CD4-positive, alpha-beta T cell treated with Interleukin-2 at 100 ng/mL for 4 hours (primary cell): ENCODE data around the gene RXRA.

Experiments used
- DNase-seq: peaks from one replicate; pipeline ENCODE4 v3.0.0-alpha.2; 2020; ENCODE audit warnings: low spot score

Gene RXRA

GRCh38 chr9:134475011-134475790 lies 148.9 kb downstream of the RXRA start:
- no peak for DNase-seq

GRCh38 chr9:134476272-134476941 lies 150.2 kb downstream of the RXRA start:
- no peak for DNase-seq

DNA sequence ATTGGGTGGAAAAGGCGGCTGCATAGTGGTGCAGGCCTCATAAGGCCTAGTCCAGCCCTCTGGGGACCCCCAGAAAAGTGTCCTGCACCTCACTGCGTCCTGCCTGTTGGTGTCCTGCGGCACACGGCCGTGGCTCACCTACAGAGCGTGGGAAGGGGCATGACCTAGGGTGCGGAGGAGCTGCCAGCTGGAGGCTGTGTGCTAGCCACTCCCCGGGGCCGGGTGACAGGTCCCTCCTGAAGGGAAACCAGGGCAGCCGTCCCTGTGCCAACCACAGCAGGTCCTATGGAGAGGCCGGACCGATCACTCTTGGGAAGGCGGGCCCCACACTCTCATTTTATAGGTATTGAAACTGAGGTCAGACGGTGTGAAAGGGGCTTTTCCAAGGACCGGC lies 150.7 kb downstream of the RXRA start:
- DNase-seq, result no peak

- DNase-seq, result no peak
These were observed 151.2 kb downstream of the RXRA start for GRCh38 chr9:134477342-134477925.

GRCh38 chr9:134477927-134478326 lies 151.7 kb downstream of the RXRA start:
- DNase-seq, result no peak

DNA sequence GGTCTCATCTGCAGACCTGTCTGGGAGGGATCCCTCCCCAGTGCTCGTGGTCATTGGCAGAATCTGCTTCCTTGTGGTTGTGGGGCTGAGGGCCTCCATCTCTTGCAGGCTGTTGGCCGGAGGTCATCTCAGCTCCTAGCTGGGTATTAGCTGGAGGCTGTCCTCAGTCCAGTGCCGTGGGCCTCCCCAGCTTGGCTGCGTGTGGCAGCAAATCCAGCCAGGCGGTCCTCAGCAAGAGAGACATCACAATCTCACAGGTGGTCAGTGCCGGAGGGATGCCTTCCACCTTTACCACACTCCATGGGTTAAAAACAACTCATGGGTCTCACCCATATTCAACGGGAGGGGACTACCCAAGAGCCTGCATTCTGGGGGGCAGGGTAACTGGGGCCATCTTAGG lies 155.5 kb downstream of the RXRA start:
- no peak for DNase-seq

DNA sequence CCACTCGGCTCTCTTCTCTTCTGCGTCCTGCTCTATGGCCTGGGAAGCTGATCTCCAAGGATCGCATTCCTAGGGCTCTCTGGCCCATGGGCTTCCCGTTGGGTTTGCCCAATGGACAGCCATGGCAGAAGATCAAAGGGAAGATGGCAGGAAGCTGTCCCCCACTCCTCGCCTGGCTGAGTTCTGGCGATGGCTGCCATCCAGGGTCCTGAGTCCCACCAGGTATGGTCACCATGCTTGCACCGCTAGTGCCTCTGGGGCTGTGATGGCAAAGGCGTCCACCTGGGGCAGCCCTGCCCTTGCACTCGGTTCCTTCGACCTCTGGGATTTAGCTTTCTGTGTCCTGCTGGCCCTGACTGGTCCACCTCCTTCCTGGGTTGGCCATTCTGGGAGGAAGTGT lies 156.0 kb downstream of the RXRA start:
- no peak for DNase-seq

GRCh38 chr9:134483361-134484184 lies 157.3 kb downstream of the RXRA start:
- no peak for DNase-seq

DNA sequence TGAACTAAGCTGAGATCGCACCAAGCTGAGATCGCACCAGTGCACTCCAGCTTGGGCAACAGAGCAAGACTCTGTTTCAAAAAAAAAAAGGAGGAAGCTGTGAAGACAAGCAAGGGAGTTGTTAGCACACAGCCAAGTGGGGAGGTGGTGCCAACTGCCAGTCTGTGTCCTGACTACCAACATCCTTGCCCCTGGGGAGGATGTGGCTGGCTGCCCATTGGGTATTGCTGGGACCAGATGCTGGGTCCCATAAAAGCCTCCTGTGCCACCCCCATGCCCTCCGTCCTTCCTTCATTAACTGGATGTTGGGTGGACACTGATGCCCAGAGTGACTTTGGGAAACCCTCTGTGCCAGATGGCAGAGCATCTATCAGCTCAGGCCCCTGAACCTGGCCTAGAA lies 158.2 kb downstream of the RXRA start:
- DNase-seq, result no peak

DNA sequence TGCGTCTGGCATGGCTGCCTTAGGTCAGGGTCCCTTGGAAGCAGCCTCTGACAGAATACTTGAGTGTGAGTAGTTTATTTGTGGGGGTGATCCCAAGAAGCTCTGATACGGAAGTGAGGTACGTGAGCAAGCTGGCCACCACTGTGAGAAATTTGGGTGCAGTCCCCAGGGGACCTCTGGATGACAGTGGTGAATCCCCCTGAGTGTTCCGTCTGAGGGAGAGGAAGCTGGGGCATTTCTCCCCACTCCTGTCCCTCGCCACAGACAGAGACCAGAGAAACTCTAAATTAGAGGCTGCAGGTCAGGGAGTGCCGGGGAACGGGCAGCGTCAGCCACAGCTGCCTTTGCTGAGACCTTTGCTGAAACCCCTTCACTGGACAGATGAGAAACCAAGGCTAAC lies 159.4 kb downstream of the RXRA start:
- no peak for DNase-seq

DNA sequence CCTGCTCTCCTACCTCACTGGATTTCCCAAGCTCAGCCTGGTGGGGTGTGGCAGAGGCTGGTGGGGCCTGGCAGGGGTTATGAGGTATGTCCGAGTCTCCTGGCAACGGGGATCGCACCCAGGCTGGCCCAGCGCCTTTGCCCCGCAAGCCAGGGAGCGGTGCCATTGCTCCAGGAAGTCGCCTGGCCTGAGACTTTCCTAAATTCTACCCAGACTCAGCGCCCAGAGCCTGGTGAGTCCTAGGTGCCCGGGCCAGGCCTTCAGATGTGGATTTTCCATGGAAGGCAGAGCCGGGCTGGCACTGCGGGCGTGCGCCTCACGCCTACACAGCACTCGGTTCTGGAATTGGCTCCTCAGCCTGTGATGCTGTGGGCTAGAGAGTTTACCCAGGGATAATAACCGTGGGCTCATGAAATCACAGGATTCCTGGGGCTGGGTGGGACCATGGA lies 159.9 kb downstream of the RXRA start:
- no peak for DNase-seq

DNA sequence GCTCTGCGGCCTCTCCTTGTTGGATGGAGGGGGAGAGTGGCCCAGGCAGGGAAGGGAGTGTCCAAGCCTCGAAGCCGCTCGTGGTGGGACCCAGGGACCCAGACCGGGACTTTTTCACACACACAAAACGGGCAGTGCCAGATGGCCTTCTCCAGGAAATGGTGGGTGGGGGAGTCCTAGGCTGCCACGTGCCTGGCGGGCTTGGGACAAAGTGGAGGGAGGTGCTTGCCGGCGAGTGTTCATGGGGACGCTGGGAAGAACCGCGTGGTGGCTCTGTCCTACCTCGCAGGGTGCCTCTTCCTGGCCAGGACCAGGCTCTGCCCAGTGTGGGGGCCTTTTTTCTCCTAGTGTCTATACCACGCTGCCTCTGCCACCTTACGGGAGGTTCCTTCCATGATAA lies 160.3 kb downstream of the RXRA start:
- DNase-seq, result no peak
